Neuronal stem cell (in vitro differentiated cells): ENCODE measurements around the gene HOXA2.

ENCODE experiments used
- DNase-seq: peaks from one replicate; pipeline ENCODE4 v3.0.0-alpha.2; 2013; ENCODE audit warnings: low spot score
- H2AFZ ChIP-seq: one replicate; pipeline ENCODE4 v1.6.1; 2013; ENCODE audit warnings: mild to moderate bottlenecking, low read length, inconsistent platforms
- H2AK5ac ChIP-seq: 2 replicates; pipeline ENCODE4 v1.6.1; 2013; ENCODE audit warnings: low read depth, mild to moderate bottlenecking, inconsistent platforms, low read length, moderate library complexity, mixed read lengths
- H2BK120ac ChIP-seq: 2 replicates; pipeline ENCODE4 v1.6.1; 2013; ENCODE audit warnings: low read depth, mild to moderate bottlenecking, inconsistent platforms, low read length, moderate library complexity, mixed read lengths
- H2BK12ac ChIP-seq: one replicate; pipeline ENCODE4 v1.6.1; 2013; ENCODE audit warnings: low read length, inconsistent platforms
- H2BK15ac ChIP-seq: 2 replicates; pipeline ENCODE4 v1.6.1; 2013; ENCODE audit warnings: mild to moderate bottlenecking, low read length, inconsistent platforms, mixed read lengths
- H2BK5ac ChIP-seq: one replicate; pipeline ENCODE4 v1.6.1; 2013; ENCODE audit warnings: inconsistent platforms, mild to moderate bottlenecking, low read length, moderate library complexity
- H3K14ac ChIP-seq: one replicate; pipeline ENCODE4 v1.6.1; 2013; ENCODE audit warnings: low read length, inconsistent platforms
- H3K18ac ChIP-seq: 2 replicates; pipeline ENCODE4 v1.6.1; 2013; ENCODE audit warnings: low read length, inconsistent platforms
- H3K23ac ChIP-seq: 2 replicates; pipeline ENCODE4 v1.6.1; 2013; ENCODE audit warnings: low read depth, mild to moderate bottlenecking, mixed read lengths, low read length, inconsistent platforms; ENCODE audit not compliant: poor library complexity
- H3K27ac ChIP-seq: replicated peaks from 3 replicates; pipeline ENCODE4 v1.5.1; 2013; ENCODE audit warnings: low read length, inconsistent platforms
- H3K27me3 ChIP-seq, 3 experiments: 2 replicates each; pipeline ENCODE4 v1.6.1; 2013; ENCODE audit warnings: low read length in 3 of 3, mild to moderate bottlenecking in 2 of 3, inconsistent platforms in 1 of 3, low read depth in 1 of 3, mixed read lengths in 1 of 3, moderate library complexity in 1 of 3; ENCODE audit not compliant: control insufficient read depth in 3 of 3, insufficient read depth in 3 of 3
- H3K36me3 ChIP-seq, 2 donors: replicated peaks in 1 of 2; 2 replicates each; pipeline ENCODE4 v1.6.1; 2013; ENCODE audit warnings: low read length in 2 of 2; ENCODE audit not compliant: control insufficient read depth in 2 of 2, insufficient read depth in 2 of 2
- H3K4ac ChIP-seq: 2 replicates; pipeline ENCODE4 v1.6.1; 2013; ENCODE audit warnings: inconsistent platforms, mild to moderate bottlenecking, low read length, moderate library complexity
- H3K4me1 ChIP-seq, 2 donors: 1 replicate in 1 of 2; 2 replicates in 1 of 2; pipeline ENCODE4 v1.6.1; 2013; ENCODE audit warnings: low read length in 2 of 2, low read depth in 1 of 2; ENCODE audit not compliant: control insufficient read depth in 2 of 2, insufficient read depth in 1 of 2
- H3K4me2 ChIP-seq: one replicate; pipeline ENCODE4 v1.6.1; 2013; ENCODE audit warnings: mild to moderate bottlenecking, low read length, inconsistent platforms; ENCODE audit not compliant: insufficient read depth, poor library complexity, severe bottlenecking
- H3K4me3 ChIP-seq, 2 donors: 2 replicates each; pipeline ENCODE4 v1.5.1; 2013; ENCODE audit warnings: low read length in 2 of 2, mild to moderate bottlenecking in 2 of 2, inconsistent platforms in 1 of 2, moderate library complexity in 1 of 2
- H3K79me1 ChIP-seq: one replicate; pipeline ENCODE4 v1.6.1; 2013; ENCODE audit warnings: low read depth, mild to moderate bottlenecking, inconsistent platforms, low read length, moderate library complexity
- H3K9ac ChIP-seq: one replicate; pipeline ENCODE4 v1.6.1; 2013; ENCODE audit warnings: mild to moderate bottlenecking, low read depth, low read length, inconsistent platforms; ENCODE audit not compliant: poor library complexity
- H3K9me3 ChIP-seq, 2 donors: replicated peaks in 1 of 2; 2 replicates each; pipeline versions ENCODE3 to v1.6.1; 2013; ENCODE audit warnings: low read length in 2 of 2, mild to moderate bottlenecking in 2 of 2, inconsistent platforms in 1 of 2, low read depth in 1 of 2, mixed read lengths in 1 of 2, moderate library complexity in 1 of 2; ENCODE audit not compliant: control insufficient read depth in 2 of 2, insufficient read depth in 1 of 2
- H4K8ac ChIP-seq: one replicate; pipeline ENCODE4 v1.6.1; 2013; ENCODE audit warnings: low read depth, mild to moderate bottlenecking, inconsistent platforms, low read length, moderate library complexity
- H4K91ac ChIP-seq: one replicate; pipeline ENCODE4 v1.6.1; 2013; ENCODE audit warnings: low read length, low read depth, mild to moderate bottlenecking, inconsistent platforms; ENCODE audit not compliant: poor library complexity
- WGBS, 2 donors: extraction: QIAGEN DNeasy Blood & Tissue Kit; methylation state at CpG; one replicate each; pipeline ENCODE4 v1.1.7; 2013; ENCODE audit warnings: missing lambda C conversion rate in 2 of 2, mixed read lengths in 1 of 2; ENCODE audit not compliant: insufficient read length in 2 of 2, insufficient replicate concordance in 1 of 2; ENCODE audit errors: extremely low coverage in 2 of 2; 5-methylcytosine and 5-hydroxymethylcytosine counted together

HOXA2 gene

DNA sequence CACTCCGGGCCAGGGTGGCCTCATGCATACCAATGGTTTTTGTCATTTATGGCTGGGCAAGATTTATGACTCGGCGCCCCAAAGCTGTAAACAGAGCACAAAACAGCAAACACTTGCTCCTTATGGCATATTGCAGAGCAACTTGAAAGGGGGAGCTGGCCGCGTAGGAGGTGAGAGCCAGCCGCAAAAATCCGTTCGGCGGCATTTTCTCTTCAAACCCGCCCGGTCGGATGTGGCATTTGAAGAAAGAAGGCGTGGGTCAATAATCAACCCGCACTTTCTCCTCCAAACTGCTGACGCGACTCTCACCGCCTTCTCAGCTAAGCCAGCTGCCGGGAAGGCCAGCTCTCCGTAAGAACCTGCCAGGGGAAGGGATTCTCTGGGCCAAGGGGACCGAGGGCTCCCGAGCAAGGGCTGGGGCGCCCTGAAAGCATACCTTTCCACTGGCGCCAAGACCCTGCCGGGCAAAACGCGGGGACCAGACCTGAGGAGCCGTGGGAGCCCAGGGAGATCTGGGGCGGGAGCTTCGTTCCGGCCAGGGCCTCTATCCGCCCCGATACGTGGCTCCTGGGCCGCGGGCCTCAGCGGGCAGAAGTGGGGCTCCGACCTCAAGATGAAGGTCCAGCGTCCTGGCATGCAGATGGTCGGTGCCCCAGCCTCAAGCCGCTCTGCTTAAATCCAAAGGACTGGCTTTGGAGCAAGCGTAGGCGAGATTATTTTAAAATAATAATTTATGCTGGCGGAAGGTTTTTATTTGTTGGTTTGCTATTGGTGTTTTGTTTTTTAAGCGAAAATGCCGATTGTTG, 12.9 kb upstream of the HOXA2 start:
- Histone ChIP-seq H2AFZ (peak overlapping the region; percentile 40), H3K14ac (no peak overlapping the region), H3K4me2 (no peak overlapping the region), H2BK12ac (no peak overlapping the region), H3K36me3 (no peaks in the 10 kb centered on the region), H2BK120ac (no peak overlapping the region), H2BK15ac (no peak overlapping the region), H3K18ac (peak overlapping the region; percentile 55), H3K79me1 (no peaks in the 10 kb centered on the region), H3K9ac (no peak overlapping the region), H3K4me1 (no peaks in the 10 kb centered on the region), H3K23ac (no peak overlapping the region), H3K4me3 (no peak overlapping the region), H3K4ac (no peak overlapping the region), H4K8ac (no peak overlapping the region), H3K9me3 (peaks cover 1 to 4% of the 10 kb centered on the region in 2 donors), H2BK5ac (no peak overlapping the region), H4K91ac (no peak overlapping the region), H2AK5ac (no peak overlapping the region), H3K27ac (no peak overlapping the region), H3K27me3 (peaks cover 53 to 95% (median 92%) of the 10 kb centered on the region in 3 experiments)
- no CpG with 5 or more reads among the region's 45 CpGs for WGBS, 2 donors
- no peak for DNase-seq

DNA sequence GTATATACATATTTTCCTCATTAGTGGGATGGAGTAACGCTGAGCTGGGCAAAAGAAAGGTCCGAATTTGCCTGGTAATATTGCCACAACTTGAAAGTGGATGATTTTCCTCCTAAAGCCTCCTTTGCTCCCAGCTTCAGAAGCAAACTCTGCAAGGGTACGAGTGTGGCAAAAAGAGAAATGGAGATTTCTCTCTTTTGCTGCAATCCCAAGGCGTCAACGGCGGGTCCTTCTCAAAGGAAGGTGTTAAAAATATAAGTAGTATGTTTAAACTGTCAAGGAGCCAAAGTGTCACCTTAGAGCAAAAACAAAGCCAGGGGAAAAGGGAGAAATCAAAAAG, 12.4 kb upstream of the HOXA2 start:
- no peak overlapping the region for H3K18ac ChIP-seq
- no peak overlapping the region for H2BK15ac ChIP-seq
- no peak overlapping the region for H2BK12ac ChIP-seq
- no peak overlapping the region for H3K27ac ChIP-seq
- no peak overlapping the region for H3K9ac ChIP-seq
- no peak overlapping the region for H3K4me2 ChIP-seq
- no peak overlapping the region for H2BK5ac ChIP-seq
- H3K9me3 ChIP-seq: peaks cover 3 to 4% of the 10 kb centered on the region in 2 donors
- no peak overlapping the region for H4K8ac ChIP-seq
- no peak for DNase-seq
- H2AFZ ChIP-seq: no peak overlapping the region
- H3K23ac ChIP-seq: no peak overlapping the region
- H2BK120ac ChIP-seq: no peak overlapping the region
- peaks cover 57 to 95% (median 92%) of the 10 kb centered on the region in 3 experiments for H3K27me3 ChIP-seq
- H4K91ac ChIP-seq: no peak overlapping the region
- no CpG with 5 or more reads among the region's 6 CpGs for WGBS, 2 donors
- H3K4me1 ChIP-seq: no peaks in the 10 kb centered on the region
- no peaks in the 10 kb centered on the region for H3K79me1 ChIP-seq
- no peak overlapping the region for H3K4me3 ChIP-seq
- no peak overlapping the region for H2AK5ac ChIP-seq
- no peak overlapping the region for H3K14ac ChIP-seq
- H3K4ac ChIP-seq: no peak overlapping the region
- H3K36me3 ChIP-seq: no peaks in the 10 kb centered on the region

DNA sequence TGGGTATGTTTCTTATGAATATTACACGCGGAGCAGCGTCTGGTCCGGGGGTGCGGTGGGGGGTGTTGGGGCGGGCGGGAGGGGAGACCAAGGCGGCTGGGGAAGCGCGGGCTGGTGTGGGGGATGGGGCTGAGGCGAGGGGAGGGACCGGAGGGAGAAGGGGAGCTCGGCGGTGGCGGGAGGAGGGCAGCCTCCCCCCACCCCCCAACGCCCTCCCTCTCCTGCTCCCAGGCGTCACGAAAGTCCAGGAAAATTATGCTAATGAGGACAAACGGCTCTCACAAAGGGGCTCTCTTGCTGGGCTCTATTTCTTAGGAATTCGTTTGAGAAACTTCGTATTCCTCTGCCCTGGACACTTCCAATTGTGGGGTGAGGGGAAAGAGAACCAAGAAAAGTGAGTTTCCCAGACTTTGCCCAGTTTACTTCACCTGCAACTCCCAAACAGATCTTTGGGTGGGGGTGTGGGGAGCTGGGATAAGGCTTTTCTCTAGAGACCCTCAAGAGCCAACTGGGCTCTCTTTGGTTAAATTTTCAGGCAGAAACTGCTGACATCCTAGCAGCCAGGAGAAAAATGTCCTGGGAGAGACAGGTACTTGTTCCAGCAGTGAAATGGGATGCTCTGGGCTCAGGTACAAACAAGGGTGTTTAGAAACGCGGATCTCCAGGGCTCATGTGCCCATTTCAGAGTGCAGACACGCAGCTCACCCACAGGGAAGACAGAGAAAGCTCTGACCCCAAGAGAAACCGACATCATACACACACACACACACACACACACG, 11.7 kb upstream of the HOXA2 start:
- no CpG with 5 or more reads among the region's 26 CpGs for WGBS, 2 donors
- Histone ChIP-seq H3K4me3 (no peak overlapping the region), H2BK12ac (no peak overlapping the region), H4K91ac (no peak overlapping the region), H3K23ac (no peak overlapping the region), H3K79me1 (no peaks in the 10 kb centered on the region), H3K4me1 (no peaks in the 10 kb centered on the region), H3K9me3 (peaks cover 3 to 4% of the 10 kb centered on the region in 2 donors), H3K4ac (no peak overlapping the region), H3K14ac (no peak overlapping the region), H2AK5ac (no peak overlapping the region), H3K4me2 (no peak overlapping the region), H3K27me3 (peaks cover 57 to 95% (median 92%) of the 10 kb centered on the region in 3 experiments), H2BK5ac (no peak overlapping the region), H3K36me3 (no peaks in the 10 kb centered on the region), H3K9ac (no peak overlapping the region), H2BK15ac (no peak overlapping the region), H2AFZ (no peak overlapping the region), H2BK120ac (no peak overlapping the region), H3K27ac (no peak overlapping the region), H3K18ac (no peak overlapping the region), H4K8ac (no peak overlapping the region)
- no peak for DNase-seq
